GM10266 (cell line): ENCODE data around the gene ARHGEF33.

Experiments used
- DNase-seq: peaks from one replicate; pipeline ENCODE4 v3.0.0; 2012; ENCODE audit errors: extremely low spot score
- TF ChIP-seq, protein P1 (sequence below): IDR thresholded peaks from 2 replicates; pipeline ENCODE4 v1.5.1; 2012; ENCODE audit warnings: mild to moderate bottlenecking, low read depth; ENCODE audit not compliant: control insufficient read depth, insufficient read depth; ENCODE audit errors: missing control alignments

The ARHGEF33 gene

DNA sequence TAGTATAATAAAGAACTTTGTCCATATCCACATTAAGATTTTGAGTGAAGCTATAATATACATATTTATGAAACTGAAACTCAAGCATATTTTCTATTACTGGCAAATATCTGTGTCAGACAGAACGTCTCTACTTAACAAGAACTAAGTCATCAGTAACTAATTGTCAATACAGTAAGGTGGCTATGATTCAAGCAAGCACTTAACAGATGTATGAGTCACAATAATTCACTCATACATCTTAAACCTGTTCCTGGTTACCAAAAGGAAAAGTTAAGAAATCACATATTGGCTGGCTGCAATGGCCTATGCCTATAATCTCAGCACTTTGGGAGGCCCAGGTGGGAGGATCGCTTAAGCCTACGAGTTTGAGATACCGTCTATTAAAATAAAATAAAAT, 135.2 kb downstream of the ARHGEF33 start:
- DNase-seq = no peak
- TF ChIP-seq, protein P1, sequence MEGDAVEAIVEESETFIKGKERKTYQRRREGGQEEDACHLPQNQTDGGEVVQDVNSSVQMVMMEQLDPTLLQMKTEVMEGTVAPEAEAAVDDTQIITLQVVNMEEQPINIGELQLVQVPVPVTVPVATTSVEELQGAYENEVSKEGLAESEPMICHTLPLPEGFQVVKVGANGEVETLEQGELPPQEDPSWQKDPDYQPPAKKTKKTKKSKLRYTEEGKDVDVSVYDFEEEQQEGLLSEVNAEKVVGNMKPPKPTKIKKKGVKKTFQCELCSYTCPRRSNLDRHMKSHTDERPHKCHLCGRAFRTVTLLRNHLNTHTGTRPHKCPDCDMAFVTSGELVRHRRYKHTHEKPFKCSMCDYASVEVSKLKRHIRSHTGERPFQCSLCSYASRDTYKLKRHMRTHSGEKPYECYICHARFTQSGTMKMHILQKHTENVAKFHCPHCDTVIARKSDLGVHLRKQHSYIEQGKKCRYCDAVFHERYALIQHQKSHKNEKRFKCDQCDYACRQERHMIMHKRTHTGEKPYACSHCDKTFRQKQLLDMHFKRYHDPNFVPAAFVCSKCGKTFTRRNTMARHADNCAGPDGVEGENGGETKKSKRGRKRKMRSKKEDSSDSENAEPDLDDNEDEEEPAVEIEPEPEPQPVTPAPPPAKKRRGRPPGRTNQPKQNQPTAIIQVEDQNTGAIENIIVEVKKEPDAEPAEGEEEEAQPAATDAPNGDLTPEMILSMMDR = no peak
